ENCODE measurements around the gene ATP5MG. TPM values are rescaled to one million over a fixed set of nuclear protein-coding genes. Genes with fewer than 3 reads are reported as not detected.

Gene ATP5MG
- total and polyA plus RNA-seq, 10 of the 15 experiments (the other 5 are each of a cell fraction or from before 2014, with no cell fraction given): 211 to 2,276 (median 633) TPM

- TF ChIP-seq PRDM15 (CRISPR knock-in tag; IDR thresholded peaks at IDR 0.05) (no peak), RB1 (IDR thresholded peaks at IDR 0.05; ENCODE audit: borderline replicate concordance) (peak; percentile 95; the same call in 1 of the 2 replicates), ZNF217 (IDR thresholded peaks at IDR 0.05) (peak; percentile 98), MEF2B (IDR thresholded peaks at IDR 0.05; ENCODE audit: partially characterized antibody, poor library complexity, severe bottlenecking) (peak; percentile 47), STAT3 (IDR thresholded peaks at IDR 0.05; ENCODE audit: low read depth, low read length) (no peak), SUZ12 (IDR thresholded peaks at IDR 0.05; ENCODE audit: unreplicated experiment) (no peak), PAX8 (IDR thresholded peaks at IDR 0.05) (no peak), GABPA (IDR thresholded peaks at IDR 0.05; ENCODE audit: low read depth) (0 out of 2 replicates have a peak, but pooled peaks have one; percentile 31), SREBF2 (IDR thresholded peaks at IDR 0.05; ENCODE audit: low read length) (no peak), RCOR1 (conservative IDR thresholded peaks at IDR 0.05; ENCODE audit: low read depth, low read length) (0 out of 2 replicates have a peak, but pooled peaks have one; percentile 12), HDAC2 (IDR thresholded peaks at IDR 0.05) (no peak; the same call in 1 of the 2 replicates), YBX1 (IDR thresholded peaks at IDR 0.05) (no peak), MTA2 (IDR thresholded peaks at IDR 0.05; ENCODE audit: low read depth) (no peak), ZNF592 (IDR thresholded peaks at IDR 0.05) (no peak), BRCA1 (IDR thresholded peaks at IDR 0.05; ENCODE audit: low read depth, low read length) (no peak), ZNF384 (IDR thresholded peaks at IDR 0.05; ENCODE audit: borderline replicate concordance, low read depth, low read length) (no peak), CEBPZ (IDR thresholded peaks at IDR 0.05; ENCODE audit: low read depth, low read length) (no peak), FOS (IDR thresholded peaks at IDR 0.05; ENCODE audit: borderline replicate concordance, extremely low read depth, insufficient read length) (peak; percentile 76), ETV6 (conservative IDR thresholded peaks at IDR 0.05 in 1 of 2, IDR thresholded peaks at IDR 0.05 in 1 of 2; ENCODE audit: borderline replicate concordance in 1 of 2, low read depth in 1 of 2) (no peak)
Measured at GRCh38 chr11:118435893-118436624, 34.7 kb downstream of the ATP5MG start, which contains the start of gene KMT2A (continued).

Measured in GM12878 (cell line).